ENCODE measurements around the gene GGCT. TPM values are rescaled to one million over a fixed set of nuclear protein-coding genes. Genes with fewer than 3 reads are reported as not detected.
"Not testable (repeated sequence)": the region's sequence is repeated elsewhere in the genome, so short reads cannot be mapped to it uniquely, and the experiment has no call there.

GGCT gene
- total RNA-seq, 4 donors from 2014 or later = 7.4 to 20.0 (median 12.8) TPM

- DNase-seq = no peak
- Histone ChIP-seq H3K27ac (no peak overlapping the region), H3K9me3 (no peaks in the 10 kb centered on the region), H3K4me1 (no peaks in the 10 kb centered on the region), H3K27me3 (no peaks in the 10 kb centered on the region), H3K36me3 (no peaks in the 10 kb centered on the region), H3K4me3 (no peak overlapping the region)
- in situ Hi-C loops (cut with MboI; ENCODE audit: low sequenced_read_pairs in 4 of 4) (no loop called here), intact Hi-C loops (cut with DNase I; ENCODE audit: low total_unique reads) (no loop called here)
- TF ChIP-seq POLR2A (IDR thresholded peaks at IDR 0.05) = no peak
- TF ChIP-seq CTCF (IDR thresholded peaks at IDR 0.05 in 4 of 5, conservative IDR thresholded peaks at IDR 0.05 in 1 of 5) = no peak
- ATAC-seq = no peak
These were observed 39.3 kb upstream of the GGCT start for GRCh38 chr7:30543813-30544525.

GRCh38 chr7:30543115-30543514 lies 38.5 kb upstream of the GGCT start:
- H3K9me3 ChIP-seq; in situ Hi-C loops (cut with MboI; ENCODE audit: low sequenced_read_pairs in 4 of 4); H3K27me3 ChIP-seq; ATAC-seq; H3K4me3 ChIP-seq; intact Hi-C loops (cut with DNase I; ENCODE audit: low total_unique reads); DNase-seq; H3K27ac ChIP-seq; H3K36me3 ChIP-seq; H3K4me1 ChIP-seq: not testable (repeated sequence)

GRCh38 chr7:30533886-30534285 lies 29.3 kb upstream of the GGCT start:
- TF ChIP-seq POLR2A (IDR thresholded peaks at IDR 0.05) (no peak), CTCF (IDR thresholded peaks at IDR 0.05 in 4 of 5, conservative IDR thresholded peaks at IDR 0.05 in 1 of 5) (no peak)
- Histone ChIP-seq H3K36me3 (no peaks in the 10 kb centered on the region), H3K9me3 (no peaks in the 10 kb centered on the region), H3K4me1 (no peaks in the 10 kb centered on the region), H3K4me3 (no peak overlapping the region), H3K27me3 (no peaks in the 10 kb centered on the region), H3K27ac (no peak overlapping the region)
- DNase-seq = no peak
- intact Hi-C loops (cut with DNase I; ENCODE audit: low total_unique reads) = no loop called here
- ATAC-seq = no peak
- in situ Hi-C loops (cut with MboI; ENCODE audit: low sequenced_read_pairs in 4 of 4) = no loop called here

GRCh38 chr7:30531286-30531685 lies 26.7 kb upstream of the GGCT start:
- in situ Hi-C loops (cut with MboI; ENCODE audit: low sequenced_read_pairs in 4 of 4) = no loop called here
- Histone ChIP-seq H3K4me1 (no peaks in the 10 kb centered on the region), H3K27me3 (no peaks in the 10 kb centered on the region), H3K36me3 (no peaks in the 10 kb centered on the region), H3K27ac (no peak overlapping the region), H3K9me3 (no peaks in the 10 kb centered on the region), H3K4me3 (no peak overlapping the region)
- TF ChIP-seq CTCF (IDR thresholded peaks at IDR 0.05 in 4 of 5, conservative IDR thresholded peaks at IDR 0.05 in 1 of 5) = no peak
- TF ChIP-seq POLR2A (IDR thresholded peaks at IDR 0.05) = no peak
- no peak for ATAC-seq
- DNase-seq = no peak
- intact Hi-C loops (cut with DNase I; ENCODE audit: low total_unique reads) = no loop called here

GRCh38 chr7:30530373-30530772 lies 25.7 kb upstream of the GGCT start:
- TF ChIP-seq CTCF (IDR thresholded peaks at IDR 0.05 in 4 of 5, conservative IDR thresholded peaks at IDR 0.05 in 1 of 5) (no peak), POLR2A (IDR thresholded peaks at IDR 0.05) (no peak)
- H3K4me1 ChIP-seq = no peaks in the 10 kb centered on the region
- H3K27ac ChIP-seq = no peak overlapping the region
- no peaks in the 10 kb centered on the region for H3K9me3 ChIP-seq
- in situ Hi-C loops (cut with MboI; ENCODE audit: low sequenced_read_pairs in 4 of 4) (no loop called here), intact Hi-C loops (cut with DNase I; ENCODE audit: low total_unique reads) (no loop called here)
- H3K27me3 ChIP-seq = no peaks in the 10 kb centered on the region
- no peak overlapping the region for H3K4me3 ChIP-seq
- H3K36me3 ChIP-seq = no peaks in the 10 kb centered on the region
- DNase-seq = no peak
- no peak for ATAC-seq

Measured in gastrocnemius medialis (tissue), 4 donors.